HEK293 (cell line): ENCODE data around the gene ITGB6.

Experiments used
- CTCF ChIP-seq: fragments of 450-650 bp; formaldehyde crosslinking; IDR thresholded peaks from 2 replicates; pipeline ENCODE4 v1.5.1; 2016; ENCODE audit warnings: missing biosample characterization, missing genetic modification characterization
- REST ChIP-seq: fragments of 450-650 bp; formaldehyde crosslinking; IDR thresholded peaks from 2 replicates; pipeline ENCODE4 v1.5.1; 2016; ENCODE audit warnings: missing biosample characterization, missing genetic modification characterization
- SP2 ChIP-seq: fragments of 450-650 bp; formaldehyde crosslinking; IDR thresholded peaks from 2 replicates; pipeline ENCODE4 v1.5.1; 2016; ENCODE audit warnings: missing biosample characterization, missing genetic modification characterization
- ZBTB1 ChIP-seq: fragments of 450-650 bp; formaldehyde crosslinking; IDR thresholded peaks from 2 replicates; pipeline ENCODE4 v1.5.1; 2016; ENCODE audit warnings: missing biosample characterization, missing genetic modification characterization
- ZNF133 ChIP-seq: fragments of 450-650 bp; formaldehyde crosslinking; IDR thresholded peaks from 2 replicates; pipeline ENCODE4 v1.5.1; 2016; ENCODE audit warnings: missing biosample characterization, missing genetic modification characterization
- ZNF184 ChIP-seq: fragments of 450-650 bp; IDR thresholded peaks from 2 replicates; pipeline ENCODE4 v1.5.1; 2018; ENCODE audit warnings: missing biosample characterization, mild to moderate bottlenecking, missing genetic modification characterization
- ZNF266 ChIP-seq: fragments of 450-650 bp; formaldehyde crosslinking; IDR thresholded peaks from 2 replicates; pipeline ENCODE4 v1.5.1; 2016; ENCODE audit warnings: missing biosample characterization, missing genetic modification characterization, low read depth
- ZNF274 ChIP-seq, 2 experiments: fragments of 200-500 bp in 1 of 2; fragments of 450-650 bp in 1 of 2; sonication (Bioruptor generic) in 1 of 2; formaldehyde crosslinking in 1 of 2; IDR thresholded peaks; 2 replicates each; pipeline versions ENCODE4 v1.5.1 to v1.6.1; 2014 to 2016; ENCODE audit warnings: borderline replicate concordance in 1 of 2, inconsistent platforms in 1 of 2, low read length in 1 of 2, missing biosample characterization in 1 of 2, missing genetic modification characterization in 1 of 2
- ZNF423 ChIP-seq: fragments of 450-650 bp; formaldehyde crosslinking; IDR thresholded peaks from 2 replicates; pipeline ENCODE4 v1.5.1; 2016; ENCODE audit warnings: missing biosample characterization, missing genetic modification characterization
- ZNF629 ChIP-seq: fragments of 450-650 bp; formaldehyde crosslinking; IDR thresholded peaks from 2 replicates; pipeline ENCODE4 v1.5.1; 2017; ENCODE audit warnings: missing biosample characterization, missing genetic modification characterization
- ZNF692 ChIP-seq: fragments of 450-650 bp; formaldehyde crosslinking; IDR thresholded peaks from 2 replicates; pipeline ENCODE4 v1.5.1; 2016; ENCODE audit warnings: missing biosample characterization, missing genetic modification characterization
- ZNF704 ChIP-seq: fragments of 450-650 bp; formaldehyde crosslinking; IDR thresholded peaks from 2 replicates; pipeline ENCODE4 v1.5.1; 2016; ENCODE audit warnings: missing biosample characterization, missing genetic modification characterization
- ZNF785 ChIP-seq: fragments of 450-650 bp; formaldehyde crosslinking; IDR thresholded peaks from 2 replicates; pipeline ENCODE4 v1.5.1; 2016; ENCODE audit warnings: missing biosample characterization, missing genetic modification characterization
- ZNF830 ChIP-seq: fragments of 450-650 bp; IDR thresholded peaks from 2 replicates; pipeline ENCODE4 v1.5.0; 2018; ENCODE audit warnings: missing biosample characterization, missing genetic modification characterization, low read depth, mild to moderate bottlenecking, moderate library complexity

- TF ChIP-seq ZNF184 (no peak), CTCF (tag by site-specific recombination) (no peak), SP2 (tag by site-specific recombination) (no peak), ZNF692 (tag by site-specific recombination) (no peak), REST (tag by site-specific recombination) (no peak), ZNF629 (no peak), ZNF266 (no peak), ZNF785 (tag by site-specific recombination) (no peak), ZNF830 (tag by site-specific recombination) (no peak), ZNF133 (no peak), ZBTB1 (tag by site-specific recombination) (no peak), ZNF423 (tag by site-specific recombination) (no peak), ZNF274 (IDR thresholded peaks at IDR 0.05; ENCODE audit: low read length) (no peak), ZNF274 (tag by site-specific recombination; IDR thresholded peaks at IDR 0.05; ENCODE audit: borderline replicate concordance) (no peak), ZNF704 (tag by site-specific recombination) (no peak)
Measured at GRCh38 chr2:160169471-160169870, 30.6 kb downstream of the ITGB6 start.
